HepG2 (cell line): ENCODE results near the gene RUSF1. TPM values are rescaled to one million over a fixed set of nuclear protein-coding genes. Genes with fewer than 3 reads are reported as not detected.

Experiments used
- ATAC-seq: fragments of 200-7000 bp; cut with Tn5 transposase; 3 replicates; pipeline ENCODE4 v1.9.1; 2020; ENCODE audit warnings: mild to moderate bottlenecking, moderate library complexity
- BruUV-seq: library from RNA; stranded (reverse); fragments of 400-500 nt; replicated peaks from 2 replicates; lab custom pipeline; 2021; lab: Mats Ljungman, UMichigan
- CTCF ChIA-PET: fragments of 300-600 bp; formaldehyde crosslinking; extraction: SDS; loops from one replicate; lab custom pipeline; 2021; ENCODE audit warnings: low total read pairs, inconsistent platforms, low intra/inter-chr PET ratio; lab: Yijun Ruan, JAX
- POLR2A ChIA-PET: fragments of 350-600 bp; sonication (Branson Sonifier 250); formaldehyde crosslinking; loops from one replicate; lab custom pipeline; 2020; ENCODE audit warnings: antibody characterized with exemption, inconsistent platforms; lab: Yijun Ruan, JAX
- DNase-seq: peaks from one replicate; pipeline ENCODE4 v3.0.0-alpha.2; 2015; ENCODE audit warnings: low spot score
- FAIRE-seq: peaks from 3 replicates; lab custom pipeline; 2011; peaks lifted over from hg19 to GRCh38; lab: Jason Lieb, UNC
- H2AFZ ChIP-seq: one replicate; pipeline ENCODE4 v1.6.1; 2011; ENCODE audit warnings: low read length, inconsistent platforms
- H3K27ac ChIP-seq: fragments of 300-600 bp; 3 replicates; pipeline ENCODE4 v1.8.0; 2011; ENCODE audit warnings: mixed run types, mild to moderate bottlenecking, mixed read lengths, low read length, inconsistent platforms; ENCODE audit not compliant: insufficient read depth; ENCODE audit errors: extremely low read length
- H3K27me3 ChIP-seq, 2 experiments: fragments of 200-600 bp in 1 of 2; 2 replicates in 1 of 2; 3 replicates in 1 of 2; pipeline versions ENCODE4 v1.6.0 to v1.8.0; 2011; ENCODE audit warnings: low read length in 2 of 2, mild to moderate bottlenecking in 2 of 2, moderate library complexity in 2 of 2, inconsistent platforms in 1 of 2; ENCODE audit not compliant: insufficient read depth in 2 of 2, control insufficient read depth in 1 of 2
- H3K36me3 ChIP-seq, 2 experiments: fragments of 200-600 bp in 1 of 2; replicated peaks in 1 of 2; 2 replicates in 1 of 2; 3 replicates in 1 of 2; pipeline versions ENCODE4 v1.5.1 to v1.8.0; 2011; ENCODE audit warnings: low read length in 2 of 2, inconsistent platforms in 1 of 2; ENCODE audit not compliant: insufficient read depth in 2 of 2, control insufficient read depth in 1 of 2
- H3K4me1 ChIP-seq: 2 replicates; pipeline ENCODE4 v1.5.1; 2012; ENCODE audit warnings: low read length, inconsistent platforms; ENCODE audit not compliant: insufficient read depth
- H3K4me2 ChIP-seq: 2 replicates; pipeline ENCODE4 v1.6.0; 2011; ENCODE audit warnings: low read depth, low read length, inconsistent platforms
- H3K4me3 ChIP-seq, 3 experiments: fragments of 200-600 bp in 1 of 3; sonication (generic), shearing (Covaris generic) in 1 of 3; replicated peaks in 1 of 3; 2 replicates each; pipeline ENCODE4 v1.5.1; 2011 to 2016; ENCODE audit warnings: low read length in 3 of 3, inconsistent platforms in 2 of 3, low read depth in 2 of 3, mild to moderate bottlenecking in 2 of 3, control low read depth in 1 of 3, mixed read lengths in 1 of 3; ENCODE audit not compliant: insufficient read depth in 1 of 3
- H3K79me2 ChIP-seq: one replicate; pipeline ENCODE4 v1.6.1; 2011; ENCODE audit warnings: low read length, inconsistent platforms; ENCODE audit not compliant: insufficient read depth
- H3K9ac ChIP-seq: 2 replicates; pipeline ENCODE4 v1.6.0; 2011; ENCODE audit warnings: mild to moderate bottlenecking, low read depth, low read length, inconsistent platforms; ENCODE audit not compliant: insufficient read depth
- H3K9me3 ChIP-seq: 2 replicates; pipeline ENCODE4 v1.5.1; 2012; ENCODE audit warnings: mild to moderate bottlenecking, low read length
- H4K20me1 ChIP-seq: 2 replicates; pipeline ENCODE4 v1.6.0; 2011; ENCODE audit warnings: inconsistent platforms, mild to moderate bottlenecking, low read length, moderate library complexity; ENCODE audit not compliant: insufficient read depth
- BRD4 ChIP-seq: sonication (generic); formaldehyde crosslinking; IDR thresholded peaks from 2 replicates; pipeline ENCODE4 v1.4.0; 2020; ENCODE audit warnings: missing genetic modification reagents
- EZH2 ChIP-seq: conservative IDR thresholded peaks from 2 replicates; pipeline ENCODE4 v1.6.1; 2012; ENCODE audit warnings: mild to moderate bottlenecking, low read depth, low read length, moderate library complexity
- FOXK1 ChIP-seq: sonication (generic); formaldehyde crosslinking; IDR thresholded peaks from 2 replicates; pipeline ENCODE4 v1.4.0; 2020; ENCODE audit warnings: low read depth, missing genetic modification reagents, borderline replicate concordance
- MAFF ChIP-seq: IDR thresholded peaks from 2 replicates; pipeline ENCODE4 v1.6.1; 2011; ENCODE audit warnings: low read depth, low read length, improper control_type of control experiment
- MAFK ChIP-seq, 2 experiments: IDR thresholded peaks in 1 of 2; conservative IDR thresholded peaks in 1 of 2; 2 replicates each; pipeline ENCODE4 v1.6.1; 2011; ENCODE audit warnings: improper control_type of control experiment in 2 of 2, low read length in 2 of 2
- NCOA1 ChIP-seq: sonication (generic); formaldehyde crosslinking; IDR thresholded peaks from 2 replicates; pipeline ENCODE4 v1.9.0; 2021; ENCODE audit warnings: missing genetic modification reagents
- NPAS2 ChIP-seq: sonication (generic); formaldehyde crosslinking; IDR thresholded peaks from 2 replicates; pipeline ENCODE4 v1.8.0; 2022; ENCODE audit warnings: mild to moderate bottlenecking, missing genetic modification reagents, borderline replicate concordance
- PAX8 ChIP-seq: sonication (generic); formaldehyde crosslinking; IDR thresholded peaks from 2 replicates; pipeline ENCODE4 v1.8.0; 2022; ENCODE audit warnings: mild to moderate bottlenecking, missing genetic modification reagents, borderline replicate concordance
- SMARCC2 ChIP-seq: fragments of 450-650 bp; IDR thresholded peaks from 2 replicates; pipeline ENCODE4 v1.6.1; 2017; ENCODE audit warnings: antibody characterized with exemption, mild to moderate bottlenecking
- ZNF569 ChIP-seq: sonication (generic); formaldehyde crosslinking; IDR thresholded peaks from 2 replicates; pipeline ENCODE4 v1.5.0; 2020; ENCODE audit warnings: mild to moderate bottlenecking, missing genetic modification reagents, moderate library complexity, borderline replicate concordance
- ZNF644 ChIP-seq: IDR thresholded peaks from 2 replicates; pipeline ENCODE4 v1.6.1; 2016; ENCODE audit warnings: low read depth
- ZNF766 ChIP-seq: sonication (generic); formaldehyde crosslinking; IDR thresholded peaks from 2 replicates; pipeline ENCODE4 v1.5.0; 2020; ENCODE audit warnings: missing genetic modification reagents, borderline replicate concordance
- ZNF782 ChIP-seq: sonication (generic); formaldehyde crosslinking; IDR thresholded peaks from 2 replicates; pipeline ENCODE4 v1.4.0; 2020; ENCODE audit warnings: missing genetic modification reagents, mild to moderate bottlenecking, borderline replicate concordance
- ZNF839 ChIP-seq: sonication (generic); formaldehyde crosslinking; IDR thresholded peaks from 2 replicates; pipeline ENCODE4 v1.4.0; 2020; ENCODE audit warnings: missing genetic modification reagents, mild to moderate bottlenecking, borderline replicate concordance
- WGBS: methylation state at CpG from one replicate; pipeline ENCODE4 v1.1.6; 2017; ENCODE audit warnings: low lambda C conversion rate; 5-methylcytosine and 5-hydroxymethylcytosine counted together
- in situ Hi-C: cut with HindIII; loops from 2 replicates; pipeline ENCODE4 v1.10.0; 2017; ENCODE audit warnings: low pct_unique_long_range_greater_than_20kb; ENCODE audit not compliant: extremely low pct_ligation_motif_present
- intact Hi-C: fragments of 100-400 bp; cut with micrococcal nuclease; formaldehyde crosslinking; loops from one replicate; pipeline ENCODE4 v1.10.0; 2022; ENCODE audit not compliant: unreplicated experiment
- polyA plus RNA-seq, 8 experiments: library from polyadenylated mRNA; depleted of rRNA in 3 of 8; stranded (reverse) in 7 of 8; unstranded in 1 of 8; fragments of >200 nt; fragmentation: Illumina TruSeq in 4 of 8; extraction: Trizol in 4 of 8; gene quantifications; 2 replicates each; pipeline versions ENCODE4 v1.2.1 to v1.2.3, GENCODE V29; 2011 to 2016; ENCODE audit warnings: low read depth in 4 of 8, missing spikeins in 1 of 8, mixed read lengths in 1 of 8; ENCODE audit not compliant: insufficient read depth in 1 of 8
- total RNA-seq, 5 experiments: library from RNA; depleted of rRNA; stranded (reverse); fragments of >200 nt; fragmentation: Illumina TruSeq; extraction: Trizol; gene quantifications; 2 replicates each; pipeline ENCODE4 v1.2.3, GENCODE V29; 2016; ENCODE audit warnings: low read depth in 1 of 5
- TF ChIP-seq, protein P1 (sequence below): sonication (generic); formaldehyde crosslinking; IDR thresholded peaks from 2 replicates; pipeline ENCODE4 v1.5.1; 2020; ENCODE audit warnings: mild to moderate bottlenecking, missing genetic modification reagents, moderate library complexity

Gene RUSF1
- total and polyA plus RNA-seq, 2 of the 13 experiments (the other 11 are each of a cell fraction or from before 2014, with no cell fraction given): 40.8 to 50.2 TPM

DNA sequence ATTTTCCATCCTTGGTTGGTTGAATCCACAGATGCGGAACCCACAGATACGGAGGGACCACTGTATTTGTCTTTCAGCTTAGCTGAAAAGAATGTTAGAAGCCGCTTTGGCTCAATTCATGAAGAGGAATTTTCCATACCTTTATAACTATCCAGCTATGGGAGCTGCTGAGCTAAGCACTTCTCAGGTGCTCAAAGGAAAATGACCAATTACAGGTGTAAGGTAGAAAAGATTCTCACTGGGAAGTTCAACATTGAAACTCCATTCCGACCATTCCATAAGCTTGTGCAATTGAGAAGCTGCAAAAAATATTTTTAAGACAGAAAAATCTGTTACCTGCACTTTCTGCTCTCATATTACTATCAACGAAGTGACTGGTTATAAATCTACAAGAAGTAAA, 22.2 kb upstream of the RUSF1 start:
- peaks cover 0 to 28% of the 10 kb centered on the region in 2 experiments; a peak in 4 of 5 replicates for H3K27me3 ChIP-seq
- no peaks in the 10 kb centered on the region for H3K9me3 ChIP-seq
- TF ChIP-seq NCOA1 (CRISPR knock-in tag): no peak
- peak; percentile 69 for TF ChIP-seq MAFF
- TF ChIP-seq ZNF782 (CRISPR knock-in tag): no peak
- no peak for TF ChIP-seq SMARCC2
- peak; percentile 73 to 87 for TF ChIP-seq MAFK (conservative IDR thresholded peaks at IDR 0.05 in 1 of 2, IDR thresholded peaks at IDR 0.05 in 1 of 2; ENCODE audit: low read length in 2 of 2)
- 0 out of 2 replicates have a peak, but pooled peaks have one; percentile 18 for TF ChIP-seq EZH2
- TF ChIP-seq, all 625 proteins: peak for 3
- Histone ChIP-seq H3K4me2 (no peak overlapping the region), H3K4me3 (no peak overlapping the region), H3K36me3 (no peaks in the 10 kb centered on the region), H2AFZ (no peak overlapping the region), H4K20me1 (no peaks in the 10 kb centered on the region), H3K79me2 (no peaks in the 10 kb centered on the region), H3K4me1 (peaks cover 26% of the 10 kb centered on the region), H3K9ac (no peak overlapping the region), H3K27ac (no peak overlapping the region)
- intact Hi-C loops: no loop called here
- FAIRE-seq (no peak), ATAC-seq (no peak), DNase-seq (no peak)
- WGBS: 10% methylated on average over 5 of the region's 5 CpGs
- ChIA-PET CTCF (no interaction called here), POLR2A (no interaction called here)
- in situ Hi-C loops: no loop called here
- no TSS peak for BruUV-seq

DNA sequence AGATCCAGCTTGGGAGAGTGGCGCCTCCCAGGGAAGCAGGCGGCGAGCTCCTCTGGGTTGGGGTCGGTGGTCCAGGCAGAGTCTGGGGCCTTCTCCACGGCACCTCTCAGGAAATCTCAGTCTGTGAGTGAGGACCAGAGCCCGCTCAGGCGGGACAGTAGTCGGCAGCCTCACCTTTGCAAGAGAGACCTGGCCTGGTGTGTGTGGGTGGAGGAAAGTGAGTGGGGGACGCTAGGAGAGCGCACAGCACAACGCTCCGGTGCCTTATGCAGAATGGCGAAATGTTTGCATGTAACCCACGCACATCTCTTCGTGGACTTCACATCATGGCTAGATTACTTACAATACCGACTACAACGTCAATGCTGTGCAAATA, 21.7 kb upstream of the RUSF1 start:
- FAIRE-seq (no peak), DNase-seq (no peak), ATAC-seq (peak; percentile 66)
- H3K27me3 ChIP-seq: peaks cover 0 to 28% of the 10 kb centered on the region in 2 experiments; a peak in 4 of 5 replicates
- 1% methylated on average over 9 of the region's 17 CpGs for WGBS
- POLR2A ChIA-PET: interaction anchor here (1.1 kb wide), 1 partner anchor 183 kb away, joined by 3 read pairs; a partner anchor contains a TSS
- CTCF ChIA-PET: no interaction called here
- no TSS peak for BruUV-seq
- H2AFZ ChIP-seq: no peak overlapping the region
- H3K79me2 ChIP-seq: no peaks in the 10 kb centered on the region
- H4K20me1 ChIP-seq: no peaks in the 10 kb centered on the region
- no peak overlapping the region for H3K27ac ChIP-seq
- peak overlapping the region; percentile 57 for H3K4me2 ChIP-seq
- no peaks in the 10 kb centered on the region for H3K9me3 ChIP-seq
- no peak overlapping the region for H3K9ac ChIP-seq
- peaks cover 26% of the 10 kb centered on the region for H3K4me1 ChIP-seq
- H3K36me3 ChIP-seq: no peaks in the 10 kb centered on the region
- H3K4me3 ChIP-seq: peak overlapping the region in 1 of 3 experiments; percentile 45; a peak in 1 of 6 replicates
- in situ Hi-C loops: no loop called here
- intact Hi-C loops: no loop called here
- TF ChIP-seq PAX8 (no peak), BRD4 (no peak), ZNF839 (no peak), ZNF766 (no peak), NPAS2 (CRISPR knock-in tag) (no peak), FOXK1 (CRISPR knock-in tag) (no peak), ZNF569 (CRISPR knock-in tag) (no peak), ZNF644 (CRISPR knock-in tag) (no peak)
- TF ChIP-seq, protein P1, sequence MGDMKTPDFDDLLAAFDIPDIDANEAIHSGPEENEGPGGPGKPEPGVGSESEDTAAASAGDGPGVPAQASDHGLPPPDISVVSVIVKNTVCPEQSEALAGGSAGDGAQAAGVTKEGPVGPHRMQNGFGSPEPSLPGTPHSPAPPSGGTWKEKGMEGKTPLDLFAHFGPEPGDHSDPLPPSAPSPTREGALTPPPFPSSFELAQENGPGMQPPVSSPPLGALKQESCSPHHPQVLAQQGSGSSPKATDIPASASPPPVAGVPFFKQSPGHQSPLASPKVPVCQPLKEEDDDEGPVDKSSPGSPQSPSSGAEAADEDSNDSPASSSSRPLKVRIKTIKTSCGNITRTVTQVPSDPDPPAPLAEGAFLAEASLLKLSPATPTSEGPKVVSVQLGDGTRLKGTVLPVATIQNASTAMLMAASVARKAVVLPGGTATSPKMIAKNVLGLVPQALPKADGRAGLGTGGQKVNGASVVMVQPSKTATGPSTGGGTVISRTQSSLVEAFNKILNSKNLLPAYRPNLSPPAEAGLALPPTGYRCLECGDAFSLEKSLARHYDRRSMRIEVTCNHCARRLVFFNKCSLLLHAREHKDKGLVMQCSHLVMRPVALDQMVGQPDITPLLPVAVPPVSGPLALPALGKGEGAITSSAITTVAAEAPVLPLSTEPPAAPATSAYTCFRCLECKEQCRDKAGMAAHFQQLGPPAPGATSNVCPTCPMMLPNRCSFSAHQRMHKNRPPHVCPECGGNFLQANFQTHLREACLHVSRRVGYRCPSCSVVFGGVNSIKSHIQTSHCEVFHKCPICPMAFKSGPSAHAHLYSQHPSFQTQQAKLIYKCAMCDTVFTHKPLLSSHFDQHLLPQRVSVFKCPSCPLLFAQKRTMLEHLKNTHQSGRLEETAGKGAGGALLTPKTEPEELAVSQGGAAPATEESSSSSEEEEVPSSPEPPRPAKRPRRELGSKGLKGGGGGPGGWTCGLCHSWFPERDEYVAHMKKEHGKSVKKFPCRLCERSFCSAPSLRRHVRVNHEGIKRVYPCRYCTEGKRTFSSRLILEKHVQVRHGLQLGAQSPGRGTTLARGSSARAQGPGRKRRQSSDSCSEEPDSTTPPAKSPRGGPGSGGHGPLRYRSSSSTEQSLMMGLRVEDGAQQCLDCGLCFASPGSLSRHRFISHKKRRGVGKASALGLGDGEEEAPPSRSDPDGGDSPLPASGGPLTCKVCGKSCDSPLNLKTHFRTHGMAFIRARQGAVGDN (CRISPR knock-in tag): peak; percentile 18; the same call in 1 of the 2 replicates
